ENCODE measurements around the gene ACTG1.

GRCh38 chr17:81464586-81464985 is 48.0 kb downstream of the ACTG1 start:
- TF ChIP-seq HDGF (IDR thresholded peaks at IDR 0.05; ENCODE audit: borderline replicate concordance) (no peak), BHLHE40 (IDR thresholded peaks at IDR 0.05; ENCODE audit: borderline replicate concordance) (no peak), SUZ12 (IDR thresholded peaks at IDR 0.05) (no peak), FOXK2 (IDR thresholded peaks at IDR 0.05) (no peak), ARNT (IDR thresholded peaks at IDR 0.05) (no peak), FOXM1 (IDR thresholded peaks at IDR 0.05; ENCODE audit: borderline replicate concordance) (no peak), SP1 (IDR thresholded peaks at IDR 0.05) (no peak), ZNF384 (IDR thresholded peaks at IDR 0.05) (no peak), PKNOX1 (IDR thresholded peaks at IDR 0.05) (no peak), NFRKB (IDR thresholded peaks at IDR 0.05) (no peak), FOXA1 (IDR thresholded peaks at IDR 0.05) (no peak), ELF4 (IDR thresholded peaks at IDR 0.05) (no peak), TARDBP (IDR thresholded peaks at IDR 0.05) (no peak), L3MBTL2 (conservative IDR thresholded peaks at IDR 0.05) (no peak)

All from HEK293T (cell line).